ENCODE measurements around the gene VRK2. TPM values are rescaled to one million over a fixed set of nuclear protein-coding genes. Genes with fewer than 3 reads are reported as not detected.

The VRK2 gene
- total RNA-seq, 4 donors from 2014 or later, result 11.1 to 18.3 (median 15.1) TPM

DNA sequence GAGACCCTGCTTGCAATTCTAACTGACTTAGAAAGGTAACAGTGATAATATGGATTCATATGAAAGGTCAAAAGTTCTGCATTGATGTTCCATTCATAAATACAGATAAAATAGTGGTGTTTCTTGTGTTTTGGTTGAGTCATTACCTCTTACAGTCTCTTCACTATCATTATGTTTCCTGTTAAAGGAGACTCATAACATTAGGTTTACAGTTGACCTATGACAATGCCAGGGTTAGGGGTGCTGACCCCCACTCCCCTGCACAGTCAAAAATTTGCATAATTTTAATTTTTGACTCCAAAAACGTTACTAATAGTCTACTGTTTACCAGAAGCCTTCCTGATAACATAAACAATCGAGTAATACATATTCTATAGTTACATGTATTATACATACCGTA lies 75.4 kb downstream of the VRK2 start:
- H3K27me3 ChIP-seq, result no peaks in the 10 kb centered on the region
- no peaks in the 10 kb centered on the region for H3K4me1 ChIP-seq
- TF ChIP-seq POLR2AphosphoS5 (IDR thresholded peaks at IDR 0.05), result no peak
- TF ChIP-seq, protein P1, sequence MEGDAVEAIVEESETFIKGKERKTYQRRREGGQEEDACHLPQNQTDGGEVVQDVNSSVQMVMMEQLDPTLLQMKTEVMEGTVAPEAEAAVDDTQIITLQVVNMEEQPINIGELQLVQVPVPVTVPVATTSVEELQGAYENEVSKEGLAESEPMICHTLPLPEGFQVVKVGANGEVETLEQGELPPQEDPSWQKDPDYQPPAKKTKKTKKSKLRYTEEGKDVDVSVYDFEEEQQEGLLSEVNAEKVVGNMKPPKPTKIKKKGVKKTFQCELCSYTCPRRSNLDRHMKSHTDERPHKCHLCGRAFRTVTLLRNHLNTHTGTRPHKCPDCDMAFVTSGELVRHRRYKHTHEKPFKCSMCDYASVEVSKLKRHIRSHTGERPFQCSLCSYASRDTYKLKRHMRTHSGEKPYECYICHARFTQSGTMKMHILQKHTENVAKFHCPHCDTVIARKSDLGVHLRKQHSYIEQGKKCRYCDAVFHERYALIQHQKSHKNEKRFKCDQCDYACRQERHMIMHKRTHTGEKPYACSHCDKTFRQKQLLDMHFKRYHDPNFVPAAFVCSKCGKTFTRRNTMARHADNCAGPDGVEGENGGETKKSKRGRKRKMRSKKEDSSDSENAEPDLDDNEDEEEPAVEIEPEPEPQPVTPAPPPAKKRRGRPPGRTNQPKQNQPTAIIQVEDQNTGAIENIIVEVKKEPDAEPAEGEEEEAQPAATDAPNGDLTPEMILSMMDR (IDR thresholded peaks at IDR 0.05), result no peak
- no peak for TF ChIP-seq EP300 (IDR thresholded peaks at IDR 0.05)
- no peaks in the 10 kb centered on the region for H3K9me3 ChIP-seq
- H3K4me3 ChIP-seq, result no peak overlapping the region
- H3K36me3 ChIP-seq, result no peaks in the 10 kb centered on the region
- 88% methylated on average over 3 of the region's 3 CpGs for WGBS
- DNase-seq (ENCODE audit: low spot score in 2 of 2), result no peak
- no peak overlapping the region for H3K27ac ChIP-seq

DNA sequence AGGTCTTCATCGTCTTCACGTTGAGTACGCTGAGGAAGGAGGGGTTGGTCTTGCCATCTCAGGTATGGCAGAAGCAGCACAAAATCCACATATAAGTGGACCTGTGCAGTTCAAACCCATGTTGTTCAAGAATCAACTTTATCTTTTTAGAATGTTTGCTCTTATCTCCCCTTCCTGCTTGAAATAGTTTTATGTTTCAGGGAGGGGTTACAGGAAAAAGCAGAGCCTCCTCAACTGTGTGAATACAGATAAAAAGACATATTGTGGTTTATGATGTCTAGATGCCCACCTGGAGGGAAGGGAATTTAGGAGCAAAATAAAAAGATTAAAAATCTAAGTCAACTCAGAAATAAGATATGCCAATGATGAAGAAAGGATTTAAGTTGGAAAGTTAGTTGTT lies 75.9 kb downstream of the VRK2 start:
- TF ChIP-seq EP300 (IDR thresholded peaks at IDR 0.05) (no peak), POLR2AphosphoS5 (IDR thresholded peaks at IDR 0.05) (no peak), POLR2A (IDR thresholded peaks at IDR 0.05) (no peak)
- TF ChIP-seq, protein P1 (IDR thresholded peaks at IDR 0.05), result no peak
- WGBS, result 97% methylated on average over 3 of the region's 3 CpGs
- no peaks in the 10 kb centered on the region for H3K36me3 ChIP-seq
- no peaks in the 10 kb centered on the region for H3K27me3 ChIP-seq
- no peak overlapping the region for H3K4me3 ChIP-seq
- no peak overlapping the region for H3K27ac ChIP-seq
- no peaks in the 10 kb centered on the region for H3K9me3 ChIP-seq
- H3K4me1 ChIP-seq, result no peaks in the 10 kb centered on the region
- DNase-seq (ENCODE audit: low spot score in 2 of 2), result no peak

DNA sequence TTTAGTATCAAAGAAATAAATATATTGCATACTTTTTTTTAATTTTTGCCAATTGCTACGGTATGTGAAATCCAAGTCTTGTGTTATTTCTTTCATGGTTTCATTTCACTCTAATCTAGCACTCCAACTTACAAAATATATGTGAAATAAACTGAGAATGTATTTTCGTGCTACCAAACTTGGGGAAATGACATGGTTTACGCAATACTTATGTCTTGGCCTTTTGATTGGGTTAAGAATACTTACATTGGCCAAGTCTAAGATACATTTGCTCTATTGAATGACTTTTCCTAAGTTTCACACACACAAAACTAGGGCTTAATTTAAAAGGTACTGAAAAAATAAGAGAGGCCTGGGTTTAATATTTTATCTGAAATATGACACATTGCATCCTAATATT lies 80.5 kb downstream of the VRK2 start:
- no peak for TF ChIP-seq POLR2AphosphoS5 (IDR thresholded peaks at IDR 0.05)
- no peak for TF ChIP-seq EP300 (IDR thresholded peaks at IDR 0.05)
- TF ChIP-seq POLR2A (IDR thresholded peaks at IDR 0.05), result no peak
- TF ChIP-seq, protein P1 (IDR thresholded peaks at IDR 0.05), result no peak
- no peaks in the 10 kb centered on the region for H3K36me3 ChIP-seq
- no peak for DNase-seq (ENCODE audit: low spot score in 2 of 2)
- peaks cover 6% of the 10 kb centered on the region for H3K4me1 ChIP-seq
- no peak overlapping the region for H3K27ac ChIP-seq
- H3K27me3 ChIP-seq, result no peaks in the 10 kb centered on the region
- WGBS, result 96% methylated on average over 3 of the region's 3 CpGs
- H3K4me3 ChIP-seq, result no peak overlapping the region
- H3K9me3 ChIP-seq, result no peaks in the 10 kb centered on the region

DNA sequence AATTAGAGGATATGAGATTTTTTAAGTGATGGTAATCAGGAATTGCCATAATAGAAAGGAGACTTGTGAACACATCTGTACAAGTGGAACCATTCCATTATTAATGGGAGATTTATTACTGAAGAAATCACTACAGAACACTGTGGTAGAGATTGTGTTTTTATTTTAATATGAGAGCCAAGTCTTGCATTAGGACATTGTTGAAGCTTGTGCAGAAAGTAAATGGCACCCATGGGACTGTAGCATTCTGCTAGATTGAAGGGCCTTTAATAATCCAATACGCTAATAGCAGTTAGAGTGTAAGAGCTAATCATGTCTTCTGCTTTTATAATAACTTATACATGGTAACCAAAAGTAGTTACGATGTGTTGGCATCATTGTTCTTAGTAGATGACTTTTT lies 83.6 kb downstream of the VRK2 start:
- H3K4me3 ChIP-seq, result no peak overlapping the region
- H3K4me1 ChIP-seq, result peaks cover 6% of the 10 kb centered on the region
- WGBS, result 77% methylated on average over 2 of the region's 2 CpGs
- TF ChIP-seq, protein P1 (IDR thresholded peaks at IDR 0.05), result no peak
- TF ChIP-seq POLR2AphosphoS5 (IDR thresholded peaks at IDR 0.05) (no peak), POLR2A (IDR thresholded peaks at IDR 0.05) (no peak), EP300 (IDR thresholded peaks at IDR 0.05) (no peak)
- no peaks in the 10 kb centered on the region for H3K36me3 ChIP-seq
- DNase-seq (ENCODE audit: low spot score in 2 of 2), result no peak
- H3K9me3 ChIP-seq, result no peaks in the 10 kb centered on the region
- H3K27me3 ChIP-seq, result no peaks in the 10 kb centered on the region
- H3K27ac ChIP-seq, result no peak overlapping the region

DNA sequence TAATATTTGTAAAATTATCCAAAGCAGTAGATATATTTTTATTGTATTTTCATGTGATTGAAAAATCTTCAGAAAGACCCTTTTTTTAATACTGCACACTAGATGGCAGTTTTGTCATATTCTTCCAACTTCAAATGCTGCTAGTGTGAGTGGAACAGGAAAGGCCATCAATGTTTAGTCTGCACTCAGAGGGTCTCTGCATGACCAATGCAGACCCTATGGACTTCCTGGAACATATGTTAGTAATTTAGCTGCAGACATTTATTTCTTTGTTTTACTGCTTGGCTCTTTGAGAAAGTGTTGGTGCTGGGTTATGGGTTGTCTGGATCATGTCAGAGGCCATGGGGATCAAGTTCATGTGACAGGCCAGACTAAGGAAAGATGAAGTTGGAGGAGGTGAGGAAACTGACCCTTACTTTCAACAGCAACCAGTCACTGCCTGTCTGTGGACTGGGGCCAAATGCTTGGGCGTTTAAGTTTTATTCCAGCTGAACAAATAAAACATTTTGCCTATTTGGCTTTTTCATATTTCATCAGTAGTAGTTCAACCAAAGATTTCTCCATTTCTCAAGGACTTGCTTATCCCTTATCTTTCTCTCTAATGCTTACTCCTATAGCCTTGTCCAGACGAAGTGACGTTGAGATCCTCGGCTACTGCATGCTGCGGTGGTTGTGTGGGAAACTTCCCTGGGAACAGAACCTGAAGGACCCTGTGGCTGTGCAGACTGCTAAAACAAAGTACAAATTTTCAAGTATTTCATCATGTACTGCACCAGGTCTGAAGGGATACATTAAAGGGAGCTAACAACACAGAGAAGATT lies 84.8 kb downstream of the VRK2 start:
- H3K27ac ChIP-seq, result no peak overlapping the region
- no peaks in the 10 kb centered on the region for H3K36me3 ChIP-seq
- DNase-seq (ENCODE audit: low spot score in 2 of 2), result no peak
- 73% methylated on average over 5 of the region's 5 CpGs for WGBS
- TF ChIP-seq POLR2A (IDR thresholded peaks at IDR 0.05), result no peak
- H3K4me1 ChIP-seq, result peaks cover 6% of the 10 kb centered on the region
- no peaks in the 10 kb centered on the region for H3K27me3 ChIP-seq
- no peaks in the 10 kb centered on the region for H3K9me3 ChIP-seq
- H3K4me3 ChIP-seq, result no peak overlapping the region
